Activated CD8-positive, alpha-beta T cell treated with anti-CD3 and anti-CD28 coated beads for 36 hours (primary cell): ENCODE measurements around the gene CALM1. TPM values are rescaled to one million over a fixed set of nuclear protein-coding genes. Genes with fewer than 3 reads are reported as not detected.

Experiments
- ATAC-seq: fragments of 200-7000 bp; cut with Tn5 transposase; one replicate; pipeline ENCODE4 v1.10.0; 2021; ENCODE audit warnings: mild to moderate bottlenecking, moderate library complexity
- CTCF ChIA-PET: fragments of 350-600 bp; sonication (Branson Sonifier 250); formaldehyde crosslinking; loops from one replicate; lab custom pipeline; 2021; ENCODE audit warnings: antibody characterized with exemption; lab: Charles Lee
- POLR2A ChIA-PET: fragments of 350-600 bp; sonication (Branson Sonifier 250); formaldehyde crosslinking; loops from one replicate; lab custom pipeline; 2021; ENCODE audit warnings: antibody characterized with exemption; lab: Charles Lee
- DNase-seq: peaks from one replicate; pipeline ENCODE4 v3.0.0-alpha.2; 2020
- H3K27ac Mint-ChIP-seq: one replicate; pipeline ENCODE4 v1.8.0; 2021; ENCODE audit warnings: mild to moderate bottlenecking, mixed read lengths
- H3K27me3 Mint-ChIP-seq: one replicate; pipeline ENCODE4 v1.8.0; 2021; ENCODE audit warnings: mixed read lengths
- H3K36me3 Mint-ChIP-seq: one replicate; pipeline ENCODE4 v1.8.0; 2021; ENCODE audit warnings: low read depth, mixed read lengths
- H3K4me1 Mint-ChIP-seq: one replicate; pipeline ENCODE4 v1.8.0; 2021; ENCODE audit warnings: low read depth, mixed read lengths
- H3K4me3 Mint-ChIP-seq: one replicate; pipeline ENCODE4 v1.8.0; 2021; ENCODE audit warnings: mild to moderate bottlenecking, moderate library complexity, mixed read lengths
- H3K9me3 Mint-ChIP-seq: one replicate; pipeline ENCODE4 v1.8.0; 2021; ENCODE audit warnings: mixed read lengths
- intact Hi-C: fragments of 100-400 bp; cut with micrococcal nuclease; formaldehyde crosslinking; loops from one replicate; pipeline ENCODE4 v1.10.0; 2022
- total RNA-seq, 2 experiments: library from RNA; stranded (reverse); gene quantifications; one replicate each; pipeline ENCODE4 v1.2.3, GENCODE V29; 2021
- TF ChIP-seq, protein P1 (sequence below): fragments of 200-600 bp; IDR thresholded peaks from one replicate; pipeline ENCODE4 v1.8.0; 2022; ENCODE audit warnings: antibody characterized with exemption, mild to moderate bottlenecking

Gene CALM1
- total RNA-seq, 2 experiments from 2014 or later = 365 to 373 TPM

DNA sequence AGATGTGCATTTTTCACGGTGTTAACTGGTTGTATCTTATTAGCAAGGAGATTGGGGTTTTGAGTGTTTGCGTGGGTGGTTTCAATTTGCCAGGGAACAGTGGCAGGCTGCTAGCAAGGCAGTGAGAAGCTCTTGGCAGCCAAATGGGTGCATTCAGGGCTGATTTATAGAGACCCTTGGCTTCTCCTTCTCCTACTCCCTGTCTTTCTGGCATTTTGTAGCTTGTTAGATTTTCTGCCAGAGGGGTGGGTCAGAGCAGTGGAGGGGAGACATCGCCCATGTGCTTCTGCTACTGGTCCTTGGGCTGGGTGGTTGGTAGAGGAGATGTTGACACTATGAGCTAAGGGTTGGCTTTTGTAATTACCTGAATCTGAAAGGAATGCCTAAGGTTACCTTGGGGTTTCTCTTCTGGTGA, 9.6 kb downstream of the CALM1 start:
- peaks cover 66% of the 10 kb centered on the region for H3K4me1 Mint-ChIP-seq
- ChIA-PET POLR2A (interaction anchor here (0.7 to 3.1 kb wide), 7 partner anchors 9 to 266 kb away, joined by 3 to 14 read pairs (median 5); no protein-coding TSS in a partner anchor), CTCF (interaction anchor here (1.1 to 1.5 kb wide), 3 partner anchors 105 to 352 kb away, joined by 3 to 6 read pairs (median 4); no protein-coding TSS in a partner anchor)
- peak overlapping the region; percentile 47 for H3K27ac Mint-ChIP-seq
- ATAC-seq (peak; percentile 22), DNase-seq (peak; percentile 26)
- intact Hi-C loops = no loop called here
- TF ChIP-seq, protein P1, sequence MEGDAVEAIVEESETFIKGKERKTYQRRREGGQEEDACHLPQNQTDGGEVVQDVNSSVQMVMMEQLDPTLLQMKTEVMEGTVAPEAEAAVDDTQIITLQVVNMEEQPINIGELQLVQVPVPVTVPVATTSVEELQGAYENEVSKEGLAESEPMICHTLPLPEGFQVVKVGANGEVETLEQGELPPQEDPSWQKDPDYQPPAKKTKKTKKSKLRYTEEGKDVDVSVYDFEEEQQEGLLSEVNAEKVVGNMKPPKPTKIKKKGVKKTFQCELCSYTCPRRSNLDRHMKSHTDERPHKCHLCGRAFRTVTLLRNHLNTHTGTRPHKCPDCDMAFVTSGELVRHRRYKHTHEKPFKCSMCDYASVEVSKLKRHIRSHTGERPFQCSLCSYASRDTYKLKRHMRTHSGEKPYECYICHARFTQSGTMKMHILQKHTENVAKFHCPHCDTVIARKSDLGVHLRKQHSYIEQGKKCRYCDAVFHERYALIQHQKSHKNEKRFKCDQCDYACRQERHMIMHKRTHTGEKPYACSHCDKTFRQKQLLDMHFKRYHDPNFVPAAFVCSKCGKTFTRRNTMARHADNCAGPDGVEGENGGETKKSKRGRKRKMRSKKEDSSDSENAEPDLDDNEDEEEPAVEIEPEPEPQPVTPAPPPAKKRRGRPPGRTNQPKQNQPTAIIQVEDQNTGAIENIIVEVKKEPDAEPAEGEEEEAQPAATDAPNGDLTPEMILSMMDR = no peak
- peaks cover 54% of the 10 kb centered on the region for H3K36me3 Mint-ChIP-seq
- H3K4me3 Mint-ChIP-seq = no peak overlapping the region
- no peaks in the 10 kb centered on the region for H3K27me3 Mint-ChIP-seq
- no peaks in the 10 kb centered on the region for H3K9me3 Mint-ChIP-seq

DNA sequence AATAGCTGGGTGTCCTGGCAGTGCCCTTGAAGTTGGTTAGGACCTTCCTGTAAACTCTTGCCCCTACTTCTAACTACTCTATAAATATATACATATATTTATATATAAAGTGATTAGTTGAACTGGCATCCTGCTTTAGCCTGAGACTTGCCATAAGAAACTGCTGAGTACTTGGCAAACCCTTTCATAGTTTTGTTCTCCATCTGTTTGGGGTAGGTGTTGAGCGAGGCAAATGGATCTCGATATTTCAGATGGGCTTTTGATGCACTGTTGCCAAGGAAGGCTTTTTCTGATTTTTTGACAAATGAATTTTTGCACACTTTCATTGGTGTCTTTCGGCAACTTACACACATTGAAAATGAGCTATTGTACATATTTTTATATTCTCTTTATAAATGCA, 10.4 kb downstream of the CALM1 start:
- TF ChIP-seq, protein P1 = no peak
- Mint-ChIP-seq H3K27ac (no peak overlapping the region), H3K4me1 (peaks cover 58% of the 10 kb centered on the region), H3K4me3 (no peak overlapping the region), H3K9me3 (no peaks in the 10 kb centered on the region), H3K27me3 (no peaks in the 10 kb centered on the region), H3K36me3 (peaks cover 46% of the 10 kb centered on the region)
- POLR2A ChIA-PET = interaction anchor here (0.7 to 3.1 kb wide), 4 partner anchors 9 to 265 kb away, joined by 3 to 14 read pairs (median 10); no protein-coding TSS in a partner anchor
- ATAC-seq (no peak), DNase-seq (no peak)
- intact Hi-C loops = no loop called here
- CTCF ChIA-PET = interaction anchor here (1.5 to 3.0 kb wide), 4 partner anchors 7 to 351 kb away, joined by 4 to 26 read pairs (median 8); no protein-coding TSS in a partner anchor

DNA sequence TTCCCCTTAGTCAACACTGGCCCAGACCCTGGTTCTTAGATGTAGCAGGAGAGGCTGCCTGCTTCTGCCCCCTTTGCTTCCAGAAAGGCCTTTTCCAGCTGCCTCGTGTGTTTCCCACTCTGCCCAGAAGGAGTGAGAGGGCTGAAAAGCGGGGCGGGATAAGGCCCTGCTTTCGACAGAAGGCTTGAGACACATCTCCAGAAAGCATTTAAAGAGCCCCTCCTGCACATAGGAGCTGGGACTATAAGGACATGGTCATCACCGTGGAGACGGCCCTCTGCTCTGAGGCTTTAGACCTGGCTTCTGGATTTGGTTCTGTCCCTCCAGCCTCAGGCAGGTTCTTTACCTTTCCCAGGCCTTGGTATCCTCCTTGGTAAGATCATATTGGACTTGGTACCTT, 11.9 kb downstream of the CALM1 start:
- H3K27ac Mint-ChIP-seq = peak overlapping the region; percentile 18
- CTCF ChIA-PET = interaction anchor here (2.5 to 3.0 kb wide), 2 partner anchors 9 to 288 kb away, joined by 9 to 26 read pairs; no protein-coding TSS in a partner anchor

DNA sequence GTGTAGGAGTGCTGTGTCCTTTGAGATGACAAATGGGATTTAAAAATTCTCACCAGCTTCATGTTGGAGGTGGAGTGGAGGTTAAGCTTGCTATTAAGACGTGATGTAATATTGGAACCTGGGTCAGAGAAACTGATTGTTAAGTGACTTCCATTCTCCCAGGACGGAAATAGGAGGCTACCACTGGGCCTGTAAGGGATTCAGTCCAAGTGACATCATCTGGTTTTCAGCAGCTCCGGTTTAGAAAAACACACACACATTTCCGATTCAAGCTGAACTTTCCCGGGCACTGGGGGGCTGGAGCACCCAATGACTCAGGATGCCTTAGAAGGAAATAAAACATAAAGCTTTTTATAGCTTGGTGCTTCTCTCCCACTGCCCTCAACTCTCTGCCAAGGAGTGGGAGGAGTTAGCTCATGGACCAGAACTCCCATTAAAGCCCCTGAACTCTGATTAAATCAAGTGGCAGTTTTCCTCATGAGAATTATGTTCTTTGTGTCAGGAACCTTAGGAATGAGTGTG, 12.4 kb downstream of the CALM1 start:
- no peaks in the 10 kb centered on the region for H3K27me3 Mint-ChIP-seq
- ChIA-PET POLR2A (interaction anchor here (1.3 kb wide), 1 partner anchor 9 kb away, joined by 5 read pairs; no protein-coding TSS in a partner anchor), CTCF (interaction anchor here (2.5 to 3.0 kb wide), 2 partner anchors 9 to 288 kb away, joined by 9 to 26 read pairs; no protein-coding TSS in a partner anchor)
- intact Hi-C loops = no loop called here
- H3K9me3 Mint-ChIP-seq = no peaks in the 10 kb centered on the region
- TF ChIP-seq, protein P1 = no peak
- H3K4me3 Mint-ChIP-seq = no peak overlapping the region
- DNase-seq = no peak
- H3K4me1 Mint-ChIP-seq = peaks cover 39% of the 10 kb centered on the region
- peaks cover 26% of the 10 kb centered on the region for H3K36me3 Mint-ChIP-seq
- ATAC-seq = no peak
- peak overlapping the region; percentile 18 for H3K27ac Mint-ChIP-seq

More for the DNA sequence above, 11.9 kb downstream of the CALM1 start:
- ATAC-seq (no peak), DNase-seq (no peak)
- H3K36me3 Mint-ChIP-seq = peaks cover 32% of the 10 kb centered on the region
- H3K27me3 Mint-ChIP-seq = no peaks in the 10 kb centered on the region
- H3K4me3 Mint-ChIP-seq = no peak overlapping the region
- TF ChIP-seq, protein P1 = no peak
- H3K9me3 Mint-ChIP-seq = no peaks in the 10 kb centered on the region
- POLR2A ChIA-PET = interaction anchor here (1.3 to 3.1 kb wide), 2 partner anchors 9 to 13 kb away, joined by 5 to 14 read pairs; no protein-coding TSS in a partner anchor
- intact Hi-C loops = no loop called here
- H3K4me1 Mint-ChIP-seq = peaks cover 44% of the 10 kb centered on the region

DNA sequence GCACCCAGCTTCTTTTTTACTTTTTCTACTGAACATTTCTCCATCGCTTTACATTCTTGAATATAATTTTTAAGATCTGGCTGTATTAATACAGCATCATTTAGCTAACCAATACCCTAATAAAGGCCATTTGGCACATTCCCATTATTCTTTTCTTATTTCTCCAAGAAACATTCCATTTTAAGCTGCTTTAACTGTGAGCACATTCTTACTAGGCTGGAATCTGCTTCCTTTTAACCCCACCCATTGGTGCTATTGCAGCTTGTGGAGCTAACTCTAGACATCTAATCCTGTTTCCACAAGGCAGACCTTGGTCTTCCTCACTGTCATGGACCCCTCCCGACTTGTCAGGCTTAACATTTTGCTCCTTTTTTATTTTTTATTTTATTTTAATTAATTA, 15.2 kb downstream of the CALM1 start:
- H3K9me3 Mint-ChIP-seq = no peaks in the 10 kb centered on the region
- POLR2A ChIA-PET = no interaction called here
- ATAC-seq (no peak), DNase-seq (no peak)
- TF ChIP-seq, protein P1 = no peak
- H3K27me3 Mint-ChIP-seq = no peaks in the 10 kb centered on the region
- CTCF ChIA-PET = interaction anchor here (1.3 kb wide), 1 partner anchor 12 kb away, joined by 3 read pairs; no protein-coding TSS in a partner anchor
- no peak overlapping the region for H3K27ac Mint-ChIP-seq
- H3K4me3 Mint-ChIP-seq = no peak overlapping the region
- H3K36me3 Mint-ChIP-seq = peaks cover 3% of the 10 kb centered on the region
- peaks cover 20% of the 10 kb centered on the region for H3K4me1 Mint-ChIP-seq
- intact Hi-C loops = no loop called here
